Breast epithelium (tissue), 4 donors: ENCODE data around the gene PSG6. TPM values are rescaled to one million over a fixed set of nuclear protein-coding genes. Genes with fewer than 3 reads are reported as not detected.
"Not testable (repeated sequence)": the region's sequence is repeated elsewhere in the genome, so short reads cannot be mapped to it uniquely, and the experiment has no call there.

ENCODE experiments used
- DNase-seq, 2 donors: peaks; one replicate each; pipeline ENCODE4 v3.0.0-alpha.2; 2019; ENCODE audit warnings: low spot score in 2 of 2
- H3K27ac ChIP-seq, 2 donors: fragments of 200-600 bp; sonication (generic) in 1 of 2; one replicate each; pipeline ENCODE4 v1.5.1; 2016 to 2019; ENCODE audit warnings: mild to moderate bottlenecking in 1 of 2
- H3K27me3 ChIP-seq, 2 donors: fragments of 200-600 bp; sonication (generic) in 1 of 2; one replicate each; pipeline versions ENCODE4 v1.5.1 to v1.6.0; 2017 to 2019; ENCODE audit warnings: control low read depth in 1 of 2, mild to moderate bottlenecking in 1 of 2
- H3K36me3 ChIP-seq: fragments of 200-600 bp; one replicate; pipeline ENCODE4 v1.5.1; 2019
- H3K4me1 ChIP-seq, 2 donors: fragments of 200-600 bp; sonication (generic); one replicate each; pipeline ENCODE4 v1.5.1; 2016 to 2019; ENCODE audit warnings: control low read depth in 1 of 2
- H3K4me3 ChIP-seq, 3 donors: fragments of 200-600 bp; sonication (generic); 1 replicate in 2 of 3; 2 replicates in 1 of 3; pipeline ENCODE4 v1.5.1; 2016 to 2019; ENCODE audit warnings: mild to moderate bottlenecking in 3 of 3, moderate library complexity in 2 of 3
- H3K9me3 ChIP-seq, 2 donors: fragments of 200-600 bp; sonication (generic) in 1 of 2; one replicate each; pipeline ENCODE4 v1.5.1; 2016 to 2019; ENCODE audit warnings: control low read depth in 1 of 2
- POLR2A ChIP-seq: fragments of 450-650 bp; IDR thresholded peaks from one replicate; pipeline ENCODE4 v1.6.1; 2016; ENCODE audit warnings: antibody characterized with exemption, mild to moderate bottlenecking, moderate library complexity
- POLR2AphosphoS5 ChIP-seq, 3 donors: sonication (generic); formaldehyde crosslinking; IDR thresholded peaks; one replicate each; pipeline ENCODE4 v1.6.1; 2017; ENCODE audit warnings: antibody characterized with exemption in 3 of 3
- intact Hi-C: fragments of 100-400 bp; cut with DNase I; formaldehyde crosslinking; loops from one replicate; pipeline ENCODE4 v1.15.1; 2023; ENCODE audit warnings: low total_unique reads
- total RNA-seq, 3 donors: library from RNA; depleted of rRNA; stranded (reverse); fragments of >200 nt; gene quantifications; one replicate each; pipeline ENCODE4 v1.1.0, GENCODE V29; 2016
- TF ChIP-seq, protein P1 (sequence below), 3 donors: fragments of 450-650 bp; IDR thresholded peaks; one replicate each; pipeline ENCODE4 v1.5.1; 2016 to 2017; ENCODE audit warnings: antibody characterized with exemption in 3 of 3, mild to moderate bottlenecking in 3 of 3, moderate library complexity in 3 of 3

The PSG6 gene
- total RNA-seq, 3 donors from 2014 or later, result not detected

DNA sequence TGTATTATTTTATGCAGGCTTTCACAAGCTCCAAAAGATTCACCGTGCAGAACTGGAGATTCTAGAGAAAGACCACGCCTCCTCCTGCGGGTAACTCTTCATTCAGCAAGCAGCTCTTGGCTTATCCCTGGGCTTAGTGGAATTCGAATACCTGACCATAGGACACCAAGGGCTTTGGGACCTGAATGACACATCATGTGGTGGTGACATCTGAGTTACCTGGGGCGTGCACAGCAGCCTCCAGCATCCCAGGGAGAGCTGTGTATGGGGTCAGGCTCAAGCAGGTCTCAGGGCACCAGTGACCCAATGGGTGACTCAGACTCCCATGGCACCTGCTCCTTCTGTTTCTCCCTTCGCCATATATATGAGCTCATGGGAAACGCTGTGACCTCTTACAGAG lies 27.2 kb downstream of the PSG6 start:
- H3K4me1 ChIP-seq, H3K27ac ChIP-seq, H3K36me3 ChIP-seq, H3K4me3 ChIP-seq, H3K27me3 ChIP-seq, DNase-seq, intact Hi-C loops: not testable (repeated sequence)
- peaks cover 4 to 11% of the 10 kb centered on the region in 2 donors for H3K9me3 ChIP-seq

DNA sequence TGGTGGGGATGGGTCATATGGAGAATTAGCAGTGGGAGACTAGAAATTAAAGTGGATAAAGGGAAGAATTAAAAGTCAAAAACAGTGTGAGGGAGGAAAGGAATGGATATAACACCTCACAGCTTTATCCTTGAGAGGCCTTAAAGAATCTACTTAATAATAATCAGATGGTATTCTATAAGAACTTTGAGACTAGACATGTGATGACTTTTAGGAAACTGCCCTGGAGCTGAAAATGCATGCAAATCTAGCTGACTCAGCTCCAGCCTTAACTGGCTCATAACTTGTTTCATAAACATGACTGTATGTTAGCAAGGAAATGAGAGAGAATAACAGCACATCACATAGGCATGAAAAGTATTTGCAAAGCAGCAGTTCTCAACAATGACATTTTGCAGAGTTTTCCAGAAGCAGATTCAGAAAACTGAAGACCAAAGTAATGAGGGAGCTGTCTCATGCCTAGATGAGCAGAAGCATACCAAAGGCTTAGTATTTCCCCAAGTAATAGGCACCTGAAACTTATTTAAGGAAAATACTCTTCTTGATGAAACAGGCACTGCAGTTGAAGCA lies 29.7 kb downstream of the PSG6 start:
- DNase-seq, H3K4me1 ChIP-seq, H3K27me3 ChIP-seq, H3K27ac ChIP-seq, H3K4me3 ChIP-seq, intact Hi-C loops, H3K36me3 ChIP-seq: not testable (repeated sequence)
- H3K9me3 ChIP-seq, result peaks cover 4 to 11% of the 10 kb centered on the region in 2 donors

DNA sequence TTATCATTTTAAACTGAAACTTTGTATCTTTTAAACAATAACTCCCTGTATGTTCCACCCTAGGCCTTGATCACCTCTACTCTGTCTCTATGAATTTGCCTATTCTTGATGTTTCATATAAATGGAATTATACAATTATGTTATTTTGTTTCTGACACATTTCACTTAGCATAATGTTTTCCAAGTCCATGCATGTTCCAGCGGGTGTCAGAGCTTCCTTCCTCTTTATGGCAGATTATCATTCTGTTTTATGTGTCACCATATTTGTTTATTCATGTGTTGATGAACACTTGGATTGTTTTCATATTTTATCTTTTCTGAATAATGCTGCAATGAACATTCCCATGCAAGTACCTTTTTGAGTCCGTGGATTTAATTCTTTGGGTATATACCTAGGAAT lies 35.0 kb downstream of the PSG6 start:
- intact Hi-C loops, DNase-seq, H3K4me1 ChIP-seq, H3K4me3 ChIP-seq, H3K36me3 ChIP-seq, H3K27me3 ChIP-seq, H3K27ac ChIP-seq, H3K9me3 ChIP-seq: not testable (repeated sequence)

DNA sequence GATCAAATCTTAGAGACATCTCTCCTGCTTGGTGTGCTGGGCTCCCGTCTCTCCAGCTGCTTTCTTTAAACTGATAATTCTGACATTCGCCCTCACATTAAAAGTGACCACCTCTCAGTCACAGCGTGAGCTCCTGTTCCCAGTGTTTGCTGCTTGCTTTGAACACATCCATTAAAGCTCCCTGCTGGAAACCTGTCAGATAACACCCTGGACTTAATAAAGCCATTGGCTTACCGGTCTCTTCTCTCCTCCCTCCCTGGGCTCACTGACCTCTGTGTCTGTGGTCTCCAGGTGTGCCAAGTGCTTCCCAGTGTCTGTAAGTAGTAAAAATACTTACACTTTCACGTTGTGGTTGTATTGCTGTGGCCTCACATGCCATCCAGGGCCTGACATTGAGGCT lies 35.7 kb downstream of the PSG6 start:
- H3K27me3 ChIP-seq, intact Hi-C loops, H3K36me3 ChIP-seq, H3K4me3 ChIP-seq, H3K27ac ChIP-seq, H3K4me1 ChIP-seq, H3K9me3 ChIP-seq, DNase-seq: not testable (repeated sequence)

DNA sequence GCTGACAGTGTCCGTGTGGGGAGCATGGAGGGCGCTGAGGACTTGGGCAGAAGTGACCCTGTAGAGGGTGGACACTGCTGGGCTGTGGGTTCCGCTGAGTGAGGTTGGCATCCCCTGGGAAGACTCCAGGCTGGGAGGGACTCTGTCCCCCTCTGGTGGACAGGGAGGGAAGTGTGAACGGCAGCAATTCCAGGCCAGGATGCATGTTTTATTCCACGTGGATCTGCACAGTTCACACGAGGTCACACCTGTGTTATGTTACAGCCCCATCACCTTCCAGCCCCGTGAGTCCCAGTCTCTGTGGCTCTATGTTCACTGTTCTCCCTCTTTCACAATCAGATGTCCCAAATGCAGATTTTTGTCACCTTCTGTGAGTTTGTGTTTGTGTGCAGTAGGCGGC lies 36.4 kb downstream of the PSG6 start:
- H3K4me3 ChIP-seq, H3K4me1 ChIP-seq, H3K36me3 ChIP-seq, H3K27me3 ChIP-seq, H3K27ac ChIP-seq, DNase-seq, intact Hi-C loops, H3K9me3 ChIP-seq: not testable (repeated sequence)

DNA sequence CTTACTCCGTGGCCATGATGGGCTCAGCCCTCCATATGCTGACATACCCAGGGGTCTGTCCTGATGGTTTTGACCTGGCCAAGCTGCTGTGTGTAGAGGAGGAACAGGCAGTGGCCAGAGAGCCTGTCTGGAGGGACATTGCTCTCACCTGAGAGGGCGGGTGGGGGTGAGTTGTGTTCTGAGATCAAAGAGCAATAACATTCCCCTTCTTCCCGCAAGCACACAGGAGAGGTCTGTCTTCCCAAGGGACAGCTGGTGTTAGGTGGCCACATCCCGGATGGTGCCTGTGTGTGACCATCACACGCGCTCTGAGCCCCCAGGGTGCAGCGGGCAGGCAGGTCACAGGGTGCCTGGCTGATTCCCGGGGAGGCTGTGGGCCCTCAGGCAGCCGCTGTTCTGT lies 37.1 kb downstream of the PSG6 start:
- DNase-seq, H3K27me3 ChIP-seq, H3K9me3 ChIP-seq, intact Hi-C loops, H3K36me3 ChIP-seq, H3K4me1 ChIP-seq, H3K27ac ChIP-seq, H3K4me3 ChIP-seq: not testable (repeated sequence)

DNA sequence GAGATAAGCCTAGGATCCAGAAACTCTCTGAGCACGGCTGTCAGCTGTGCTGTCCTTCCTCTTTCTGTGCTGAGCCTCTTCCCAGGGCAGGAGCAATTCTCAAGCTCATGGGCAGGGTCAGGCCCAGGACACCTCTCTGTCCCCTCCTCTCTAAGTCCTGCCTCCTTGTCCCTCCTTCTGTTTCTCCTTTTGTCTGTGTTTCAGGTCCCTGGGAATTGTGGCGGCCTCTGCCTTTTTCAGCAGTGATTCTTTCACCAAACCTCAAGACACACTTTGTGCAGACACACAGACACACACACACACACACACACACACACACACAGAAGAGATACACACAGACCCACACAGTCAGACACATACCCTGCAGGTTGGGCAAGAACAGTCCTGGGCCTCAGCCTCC lies 38.1 kb downstream of the PSG6 start, which contains the start of gene PSG1:
PSG1 (minus strand) TSS at position 101 of the 400 bp plus-strand sequence. CDS start 132 bp downstream, outside the sequence.
- no peaks in the 10 kb centered on the region for H3K36me3 ChIP-seq
- H3K9me3 ChIP-seq, result no peaks in the 10 kb centered on the region
- H3K4me1 ChIP-seq, result no peaks in the 10 kb centered on the region
- no peak for TF ChIP-seq POLR2A
- no peak for TF ChIP-seq POLR2AphosphoS5 (IDR thresholded peaks at IDR 0.05)
- TF ChIP-seq, protein P1, sequence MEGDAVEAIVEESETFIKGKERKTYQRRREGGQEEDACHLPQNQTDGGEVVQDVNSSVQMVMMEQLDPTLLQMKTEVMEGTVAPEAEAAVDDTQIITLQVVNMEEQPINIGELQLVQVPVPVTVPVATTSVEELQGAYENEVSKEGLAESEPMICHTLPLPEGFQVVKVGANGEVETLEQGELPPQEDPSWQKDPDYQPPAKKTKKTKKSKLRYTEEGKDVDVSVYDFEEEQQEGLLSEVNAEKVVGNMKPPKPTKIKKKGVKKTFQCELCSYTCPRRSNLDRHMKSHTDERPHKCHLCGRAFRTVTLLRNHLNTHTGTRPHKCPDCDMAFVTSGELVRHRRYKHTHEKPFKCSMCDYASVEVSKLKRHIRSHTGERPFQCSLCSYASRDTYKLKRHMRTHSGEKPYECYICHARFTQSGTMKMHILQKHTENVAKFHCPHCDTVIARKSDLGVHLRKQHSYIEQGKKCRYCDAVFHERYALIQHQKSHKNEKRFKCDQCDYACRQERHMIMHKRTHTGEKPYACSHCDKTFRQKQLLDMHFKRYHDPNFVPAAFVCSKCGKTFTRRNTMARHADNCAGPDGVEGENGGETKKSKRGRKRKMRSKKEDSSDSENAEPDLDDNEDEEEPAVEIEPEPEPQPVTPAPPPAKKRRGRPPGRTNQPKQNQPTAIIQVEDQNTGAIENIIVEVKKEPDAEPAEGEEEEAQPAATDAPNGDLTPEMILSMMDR (IDR thresholded peaks at IDR 0.05), result no peak
- no peak within 1 kb of the TSS for H3K4me3 ChIP-seq
- no peak within 1 kb of the TSS for H3K27ac ChIP-seq
- no peak for DNase-seq
- intact Hi-C loops, result no loop called here
- H3K27me3 ChIP-seq, result no peaks in the 10 kb centered on the region

DNA sequence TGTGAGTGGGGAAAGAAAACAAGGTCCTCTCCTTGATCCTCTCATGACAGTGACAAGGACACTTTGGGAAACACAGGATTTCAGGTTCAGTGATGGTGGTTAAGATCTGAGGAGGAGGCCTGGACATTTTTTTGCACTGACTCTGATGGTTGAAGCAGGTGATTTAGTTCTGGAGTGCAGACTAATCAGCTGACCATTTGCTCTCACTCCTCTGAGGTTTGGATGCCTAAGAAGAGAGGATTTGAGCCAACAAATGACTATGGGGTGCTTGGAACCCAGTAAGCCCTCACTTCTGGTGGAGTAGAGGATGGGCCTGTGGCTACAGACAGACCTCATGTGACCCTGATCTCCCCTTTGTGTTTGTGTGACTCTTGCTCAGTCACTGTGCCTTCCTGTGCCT lies 41.1 kb downstream of the PSG6 start:
- DNase-seq, intact Hi-C loops: not testable (repeated sequence)
- H3K27ac ChIP-seq, result peak overlapping the region; percentile 73 to 80

DNA sequence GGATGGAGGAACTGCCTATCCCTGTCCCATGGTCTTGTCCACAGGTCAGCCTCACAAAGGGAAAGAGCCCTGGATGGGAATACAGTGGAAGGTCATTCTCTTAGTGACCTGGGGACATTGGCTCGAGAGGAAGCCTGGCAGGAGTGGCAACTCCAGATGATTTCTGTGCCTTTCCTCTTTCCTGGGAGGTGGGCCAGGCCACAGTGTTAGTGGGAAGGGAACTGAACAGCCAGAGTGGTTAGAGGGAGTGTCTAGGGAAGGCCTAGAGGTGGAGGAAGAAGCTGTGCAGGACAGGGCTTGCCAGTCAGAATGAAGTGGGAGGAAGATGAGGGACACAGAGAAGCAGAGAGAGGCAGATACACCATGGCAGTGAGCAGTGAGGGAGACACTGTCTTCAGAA lies 41.8 kb downstream of the PSG6 start:
- H3K36me3 ChIP-seq, H3K4me3 ChIP-seq, H3K9me3 ChIP-seq, H3K4me1 ChIP-seq, intact Hi-C loops, DNase-seq, H3K27me3 ChIP-seq: not testable (repeated sequence)
- peak overlapping the region; percentile 73 to 80 for H3K27ac ChIP-seq

More for the DNA sequence above, 41.1 kb downstream of the PSG6 start:
- not testable (repeated sequence) for H3K4me3 ChIP-seq, H3K36me3 ChIP-seq, H3K9me3 ChIP-seq, H3K27me3 ChIP-seq, H3K4me1 ChIP-seq

DNA sequence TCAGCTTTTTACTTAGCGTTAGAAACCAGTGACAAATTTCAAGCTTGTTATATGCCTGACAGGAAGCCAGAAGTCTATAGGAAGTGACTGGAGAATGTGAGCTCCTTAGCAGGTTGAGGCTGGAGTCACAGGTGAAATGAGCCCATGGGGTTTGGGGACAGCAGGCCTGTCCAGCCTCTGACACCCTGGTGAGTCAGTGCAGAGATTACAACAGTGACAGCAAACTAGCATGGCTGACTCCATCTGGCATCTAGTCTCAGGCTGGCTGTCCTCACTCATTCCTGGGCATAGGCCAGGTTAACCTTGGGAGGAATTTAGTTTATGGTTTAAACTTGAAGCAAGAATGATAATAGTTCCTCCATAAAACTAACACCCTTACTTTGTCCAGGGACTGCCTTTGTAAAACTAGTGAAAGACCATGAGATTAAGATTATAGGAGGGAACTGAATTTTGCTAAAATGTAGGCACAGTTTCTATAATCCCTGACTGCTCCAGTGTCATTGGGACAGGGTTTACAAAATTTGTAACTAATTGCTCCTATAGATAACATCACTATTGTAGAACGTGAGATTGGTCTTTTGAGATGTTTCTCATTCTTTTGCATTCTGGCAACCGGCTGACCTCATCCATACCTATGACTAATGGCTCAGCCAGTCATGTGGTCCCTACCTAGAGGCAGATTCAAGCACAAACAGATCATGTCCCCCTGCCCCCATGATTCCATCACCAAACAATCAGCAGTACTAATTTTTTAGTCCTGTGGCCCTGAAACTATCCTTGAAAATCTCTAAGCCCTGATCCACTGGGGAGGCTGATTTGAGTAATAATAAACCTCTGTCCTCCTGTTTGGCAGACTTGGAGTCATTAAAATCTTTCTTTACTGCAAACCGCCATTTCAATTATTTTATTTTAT lies 42.5 kb downstream of the PSG6 start:
- H3K4me3 ChIP-seq, H3K36me3 ChIP-seq, H3K4me1 ChIP-seq, intact Hi-C loops, H3K9me3 ChIP-seq, H3K27me3 ChIP-seq: not testable (repeated sequence)
- peak in 1 of 2 donors; percentile 54 for DNase-seq
- peak overlapping the region; percentile 72 to 73 for H3K27ac ChIP-seq

DNA sequence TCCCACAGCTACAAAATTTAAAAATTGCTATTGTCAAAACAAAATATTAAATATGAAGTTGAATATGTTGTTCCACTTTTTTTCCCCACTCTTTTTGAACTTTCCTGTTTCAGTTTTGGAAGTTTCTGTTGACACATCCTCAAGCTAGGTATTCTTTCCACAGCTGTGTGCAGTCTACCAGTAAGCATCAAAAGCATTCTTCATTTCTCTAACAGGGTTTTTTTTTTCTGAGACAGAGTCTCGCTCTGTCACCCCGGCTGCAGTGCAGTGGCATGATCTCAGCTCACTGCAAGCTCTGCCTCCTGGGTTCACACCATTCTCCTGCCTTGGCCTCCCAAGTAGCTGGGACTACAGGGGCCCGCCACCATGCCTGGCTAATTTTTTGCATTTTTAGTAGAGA lies 43.6 kb downstream of the PSG6 start:
- H3K36me3 ChIP-seq, H3K4me1 ChIP-seq, intact Hi-C loops, H3K9me3 ChIP-seq, DNase-seq, H3K27me3 ChIP-seq, H3K4me3 ChIP-seq: not testable (repeated sequence)
- peak overlapping the region; percentile 60 to 72 for H3K27ac ChIP-seq
